WTC11 (cell line): ENCODE measurements around the gene SDS.

Experiments used
- CBFB ChIP-seq: sonication (generic); formaldehyde crosslinking; IDR thresholded peaks from 2 replicates; pipeline ENCODE4 v1.8.1; 2022; ENCODE audit warnings: mild to moderate bottlenecking, low read depth, missing genetic modification reagents
- NFE2L1 ChIP-seq: sonication (generic); formaldehyde crosslinking; IDR thresholded peaks from 2 replicates; pipeline ENCODE4 v1.8.1; 2023; ENCODE audit warnings: missing genetic modification reagents
- TEAD1 ChIP-seq: sonication (generic); formaldehyde crosslinking; IDR thresholded peaks from 2 replicates; pipeline ENCODE4 v1.8.0; 2022; ENCODE audit warnings: mild to moderate bottlenecking, missing genetic modification reagents
- ZNF263 ChIP-seq: sonication (generic); formaldehyde crosslinking; IDR thresholded peaks from 2 replicates; pipeline ENCODE4 v1.8.1; 2022; ENCODE audit warnings: low read depth, mild to moderate bottlenecking, moderate library complexity, missing genetic modification reagents
- TF ChIP-seq, protein P1 (sequence below): fragments of 200-600 bp; IDR thresholded peaks from 2 replicates; pipeline ENCODE4 v1.8.0; 2022; ENCODE audit warnings: antibody characterized with exemption
- TF ChIP-seq, protein P2 (sequence below): sonication (generic); formaldehyde crosslinking; IDR thresholded peaks from 2 replicates; pipeline ENCODE4 v1.8.1; 2022; ENCODE audit warnings: low read depth, missing genetic modification reagents, borderline replicate concordance
- TF ChIP-seq, protein P3 (sequence below): sonication (generic); formaldehyde crosslinking; IDR thresholded peaks from 2 replicates; pipeline ENCODE4 v1.8.0; 2022; ENCODE audit warnings: mild to moderate bottlenecking, missing genetic modification reagents

DNA sequence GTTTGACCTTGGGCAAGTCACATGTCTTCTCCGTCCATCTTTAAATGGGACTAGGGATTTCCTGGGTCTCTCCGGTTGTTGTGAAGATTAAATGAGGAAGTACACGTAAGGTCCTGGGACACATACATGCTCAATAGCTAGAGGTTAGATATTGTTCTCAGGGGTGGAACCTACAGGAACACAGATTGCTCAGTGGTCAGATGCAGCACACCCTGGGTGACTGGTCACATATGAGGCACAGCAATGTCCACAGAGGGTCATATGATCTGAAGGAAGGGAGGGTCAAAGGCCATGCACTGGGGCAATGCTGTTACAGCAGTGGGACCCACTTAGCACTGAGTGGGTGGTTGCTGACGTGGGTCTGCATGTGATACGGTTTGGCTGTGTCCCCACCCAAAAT, 57.3 kb downstream of the SDS start:
- TF ChIP-seq, protein P1, sequence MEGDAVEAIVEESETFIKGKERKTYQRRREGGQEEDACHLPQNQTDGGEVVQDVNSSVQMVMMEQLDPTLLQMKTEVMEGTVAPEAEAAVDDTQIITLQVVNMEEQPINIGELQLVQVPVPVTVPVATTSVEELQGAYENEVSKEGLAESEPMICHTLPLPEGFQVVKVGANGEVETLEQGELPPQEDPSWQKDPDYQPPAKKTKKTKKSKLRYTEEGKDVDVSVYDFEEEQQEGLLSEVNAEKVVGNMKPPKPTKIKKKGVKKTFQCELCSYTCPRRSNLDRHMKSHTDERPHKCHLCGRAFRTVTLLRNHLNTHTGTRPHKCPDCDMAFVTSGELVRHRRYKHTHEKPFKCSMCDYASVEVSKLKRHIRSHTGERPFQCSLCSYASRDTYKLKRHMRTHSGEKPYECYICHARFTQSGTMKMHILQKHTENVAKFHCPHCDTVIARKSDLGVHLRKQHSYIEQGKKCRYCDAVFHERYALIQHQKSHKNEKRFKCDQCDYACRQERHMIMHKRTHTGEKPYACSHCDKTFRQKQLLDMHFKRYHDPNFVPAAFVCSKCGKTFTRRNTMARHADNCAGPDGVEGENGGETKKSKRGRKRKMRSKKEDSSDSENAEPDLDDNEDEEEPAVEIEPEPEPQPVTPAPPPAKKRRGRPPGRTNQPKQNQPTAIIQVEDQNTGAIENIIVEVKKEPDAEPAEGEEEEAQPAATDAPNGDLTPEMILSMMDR = no peak
- TF ChIP-seq TEAD1 (CRISPR knock-in tag) = no peak
- no peak for TF ChIP-seq CBFB (CRISPR knock-in tag)
- TF ChIP-seq, protein P2, sequence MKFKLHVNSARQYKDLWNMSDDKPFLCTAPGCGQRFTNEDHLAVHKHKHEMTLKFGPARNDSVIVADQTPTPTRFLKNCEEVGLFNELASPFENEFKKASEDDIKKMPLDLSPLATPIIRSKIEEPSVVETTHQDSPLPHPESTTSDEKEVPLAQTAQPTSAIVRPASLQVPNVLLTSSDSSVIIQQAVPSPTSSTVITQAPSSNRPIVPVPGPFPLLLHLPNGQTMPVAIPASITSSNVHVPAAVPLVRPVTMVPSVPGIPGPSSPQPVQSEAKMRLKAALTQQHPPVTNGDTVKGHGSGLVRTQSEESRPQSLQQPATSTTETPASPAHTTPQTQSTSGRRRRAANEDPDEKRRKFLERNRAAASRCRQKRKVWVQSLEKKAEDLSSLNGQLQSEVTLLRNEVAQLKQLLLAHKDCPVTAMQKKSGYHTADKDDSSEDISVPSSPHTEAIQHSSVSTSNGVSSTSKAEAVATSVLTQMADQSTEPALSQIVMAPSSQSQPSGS = no peak
- TF ChIP-seq, protein P3, sequence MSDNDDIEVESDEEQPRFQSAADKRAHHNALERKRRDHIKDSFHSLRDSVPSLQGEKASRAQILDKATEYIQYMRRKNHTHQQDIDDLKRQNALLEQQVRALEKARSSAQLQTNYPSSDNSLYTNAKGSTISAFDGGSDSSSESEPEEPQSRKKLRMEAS (CRISPR knock-in tag) = no peak
- TF ChIP-seq NFE2L1 = no peak
- TF ChIP-seq ZNF263 (CRISPR knock-in tag) = no peak
